MCF 10A (cell line): ENCODE measurements around the gene C6orf136. TPM values are rescaled to one million over a fixed set of nuclear protein-coding genes. Genes with fewer than 3 reads are reported as not detected.
A peak's percentile ranks its signal among the peaks of the same experiment; 100 is the strongest.

Experiments
- BruUV-seq: library from RNA; stranded (reverse); fragments of 400-500 nt; replicated peaks from 2 replicates; lab custom pipeline; 2021; lab: Mats Ljungman, UMichigan
- CTCF ChIA-PET: fragments of 300-600 bp; sonication (Branson Sonifier 250); formaldehyde crosslinking; extraction: SDS; loops from one replicate; lab custom pipeline; 2021; ENCODE audit warnings: antibody characterized with exemption, inconsistent platforms; lab: Yijun Ruan, JAX
- POLR2A ChIA-PET: fragments of 300-600, 350-650 bp; sonication (Branson Sonifier 250); formaldehyde crosslinking; extraction: SDS; loops from one replicate; lab custom pipeline; 2020; ENCODE audit warnings: antibody characterized with exemption, inconsistent platforms; lab: Yijun Ruan, JAX
- DNase-seq: peaks from one replicate; pipeline ENCODE4 v3.0.0-alpha.2; 2018; ENCODE audit not compliant: unreplicated experiment
- H3K27ac Mint-ChIP-seq: one replicate; pipeline ENCODE4 v1.8.0; 2022; ENCODE audit warnings: mild to moderate bottlenecking, low read depth, mixed read lengths; ENCODE audit not compliant: unreplicated experiment
- H3K27me3 Mint-ChIP-seq: one replicate; pipeline ENCODE4 v1.8.0; 2022; ENCODE audit warnings: mixed read lengths; ENCODE audit not compliant: insufficient read depth, unreplicated experiment
- H3K36me3 Mint-ChIP-seq: one replicate; pipeline ENCODE4 v1.8.0; 2022; ENCODE audit warnings: mild to moderate bottlenecking, moderate library complexity, mixed read lengths; ENCODE audit not compliant: insufficient read depth, unreplicated experiment
- H3K4me1 Mint-ChIP-seq: one replicate; pipeline ENCODE4 v1.8.0; 2022; ENCODE audit warnings: mixed read lengths; ENCODE audit not compliant: insufficient read depth, unreplicated experiment
- H3K4me3 Mint-ChIP-seq: one replicate; pipeline ENCODE4 v1.8.0; 2022; ENCODE audit warnings: mild to moderate bottlenecking, moderate library complexity, mixed read lengths; ENCODE audit not compliant: unreplicated experiment
- H3K9me3 Mint-ChIP-seq: one replicate; pipeline ENCODE4 v1.8.0; 2022; ENCODE audit warnings: mixed read lengths; ENCODE audit not compliant: unreplicated experiment
- CTCF ChIP-seq: fragments of 200-600 bp; IDR thresholded peaks from one replicate; pipeline ENCODE4 v1.8.0; 2022; ENCODE audit warnings: antibody characterized with exemption, mild to moderate bottlenecking; ENCODE audit not compliant: unreplicated experiment
- intact Hi-C: fragments of 100-400 bp; cut with micrococcal nuclease; formaldehyde crosslinking; loops from 2 replicates; pipeline ENCODE4 v1.14.1; 2022
- total RNA-seq: library from RNA; stranded (reverse); gene quantifications from 2 replicates; pipeline ENCODE4 v1.2.3, GENCODE V29; 2022

The C6orf136 gene
- total RNA-seq, 1 experiment from 2014 or later = 10.3 TPM

GRCh38 chr6:30686908-30687658 is 40.1 kb downstream of the C6orf136 start:
- no peaks in the 10 kb centered on the region for H3K9me3 Mint-ChIP-seq
- H3K4me3 Mint-ChIP-seq = peak overlapping the region; percentile 94
- no peaks in the 10 kb centered on the region for H3K27me3 Mint-ChIP-seq
- ChIA-PET CTCF (interaction anchor here (0.6 to 5.5 kb wide), 7 partner anchors 8 to 196 kb away, joined by 3 to 62 read pairs (median 7); no protein-coding TSS in a partner anchor), POLR2A (interaction anchor here (0.7 to 13.9 kb wide), 19 partner anchors 8 to 713 kb away, joined by 3 to 477 read pairs (median 5); partner anchors contain the start of genes DDR1, DHX16, FLOT1 and MDC1)
- peak overlapping the region; percentile 80 for H3K27ac Mint-ChIP-seq
- no TSS peak for BruUV-seq
- no peak for TF ChIP-seq CTCF
- H3K4me1 Mint-ChIP-seq = peaks cover 66% of the 10 kb centered on the region
- H3K36me3 Mint-ChIP-seq = peaks cover 19% of the 10 kb centered on the region
- peak; percentile 96 for DNase-seq
- intact Hi-C loops = loop anchor here (1.0 to 5.0 kb wide), 3 partner anchors 30 to 190 kb away; partner anchors contain the start of gene MDC1

GRCh38 chr6:30687659-30688431 is 40.9 kb downstream of the C6orf136 start:
- H3K4me1 Mint-ChIP-seq = peaks cover 58% of the 10 kb centered on the region
- TSS peak; percentile 85 for BruUV-seq
- no peak for TF ChIP-seq CTCF
- ChIA-PET POLR2A (interaction anchor here (0.7 to 13.9 kb wide), 21 partner anchors 9 to 977 kb away, joined by 3 to 477 read pairs (median 4); partner anchors contain the start of genes DDR1, DHX16, FLOT1 and GPANK1), CTCF (interaction anchor here (0.6 to 5.5 kb wide), 10 partner anchors 9 to 195 kb away, joined by 3 to 62 read pairs (median 6); partner anchors contain the start of gene DHX16)
- intact Hi-C loops = loop anchor here (2.0 to 5.0 kb wide), 2 partner anchors 134 to 189 kb away; no protein-coding TSS in a partner anchor
- no peaks in the 10 kb centered on the region for H3K9me3 Mint-ChIP-seq
- peaks cover 13% of the 10 kb centered on the region for H3K36me3 Mint-ChIP-seq
- peak; percentile 51 for DNase-seq
- H3K4me3 Mint-ChIP-seq = peak overlapping the region; percentile 94
- peak overlapping the region; percentile 80 for H3K27ac Mint-ChIP-seq
- H3K27me3 Mint-ChIP-seq = no peaks in the 10 kb centered on the region

- TF ChIP-seq CTCF = no peak
- Mint-ChIP-seq H3K4me3 (peak overlapping the region; percentile 94), H3K27me3 (no peaks in the 10 kb centered on the region), H3K36me3 (peaks cover 13% of the 10 kb centered on the region), H3K4me1 (peaks cover 56% of the 10 kb centered on the region), H3K9me3 (no peaks in the 10 kb centered on the region), H3K27ac (peak overlapping the region; percentile 80)
- intact Hi-C loops = loop anchor here (5.0 kb wide), 1 partner anchor 134 kb away; no protein-coding TSS in a partner anchor
- no peak for DNase-seq
- ChIA-PET POLR2A (interaction anchor here (0.8 to 13.9 kb wide), 9 partner anchors 8 to 196 kb away, joined by 3 to 477 read pairs (median 12); partner anchors contain the start of genes DDR1, DHX16, FLOT1 and MDC1), CTCF (interaction anchor here (0.6 to 5.5 kb wide), 9 partner anchors 10 to 226 kb away, joined by 3 to 62 read pairs (median 6); partner anchors contain the start of genes DHX16 and VARS2)
- no TSS peak for BruUV-seq
These were observed 41.6 kb downstream of the C6orf136 start for GRCh38 chr6:30688569-30688968.
